Panc1 (cell line): ENCODE data around the gene DGAT2.

Source experiments
- CTCF ChIP-seq: fragments of 450-650 bp; IDR thresholded peaks from 2 replicates; pipeline ENCODE4 v1.5.1; 2017; ENCODE audit warnings: mild to moderate bottlenecking
- POLR2AphosphoS5 ChIP-seq: IDR thresholded peaks from 2 replicates; pipeline ENCODE4 v1.6.1; 2012; ENCODE audit warnings: mild to moderate bottlenecking, low read depth, low read length, moderate library complexity
- REST ChIP-seq, 2 experiments: IDR thresholded peaks; 2 replicates each; pipeline ENCODE4 v1.6.1; 2011 to 2012; ENCODE audit warnings: low read depth in 2 of 2, control low read depth in 1 of 2, low read length in 1 of 2, mild to moderate bottlenecking in 1 of 2, moderate library complexity in 1 of 2; ENCODE audit not compliant: insufficient read depth in 1 of 2
- SIN3A ChIP-seq: IDR thresholded peaks from 2 replicates; pipeline ENCODE4 v1.6.1; 2012; ENCODE audit warnings: low read depth, mild to moderate bottlenecking, low read length, moderate library complexity, borderline replicate concordance; ENCODE audit not compliant: insufficient read depth

GRCh38 chr11:75760710-75761493 lies 7.7 kb upstream of the DGAT2 start:
- TF ChIP-seq CTCF: no peak
- TF ChIP-seq SIN3A: no peak
- no peak for TF ChIP-seq POLR2AphosphoS5
- TF ChIP-seq REST (IDR thresholded peaks at IDR 0.05; ENCODE audit: insufficient read depth in 1 of 2, low read depth in 2 of 2, low read length in 1 of 2): no peak
